8988T (cell line): ENCODE results near the gene ANGPTL4.

Source experiments
- DNase-seq: peaks from one replicate; pipeline ENCODE4 v3.0.0; 2011

Gene ANGPTL4

GRCh38 chr19:8421484-8422461 lies 57.8 kb downstream of the ANGPTL4 start:
- DNase-seq = no peak

- DNase-seq = no peak
Measured at GRCh38 chr19:8423817-8424223, 59.9 kb downstream of the ANGPTL4 start.
